IPS DF 6.9 (cell line): ENCODE measurements around the gene RHEX.
"Not testable (repeated sequence)": the region's sequence is repeated elsewhere in the genome, so short reads cannot be mapped to it uniquely, and the experiment has no call there.

Experiments
- DNase-seq: peaks from one replicate; pipeline ENCODE4 v3.0.0-alpha.2; 2013; ENCODE audit warnings: low read depth, low spot score
- H3K27ac ChIP-seq: one replicate; pipeline ENCODE4 v1.5.1; 2013; ENCODE audit warnings: low read length, control low read depth
- H3K27me3 ChIP-seq: 2 replicates; pipeline ENCODE4 v1.6.1; 2013; ENCODE audit warnings: mild to moderate bottlenecking, low read length; ENCODE audit not compliant: control insufficient read depth, insufficient read depth
- H3K36me3 ChIP-seq: 2 replicates; pipeline ENCODE4 v1.6.1; 2013; ENCODE audit warnings: low read length; ENCODE audit not compliant: control insufficient read depth, insufficient read depth
- H3K4me1 ChIP-seq: 2 replicates; pipeline ENCODE4 v1.6.1; 2013; ENCODE audit warnings: low read length; ENCODE audit not compliant: control insufficient read depth, insufficient read depth
- H3K4me3 ChIP-seq: 2 replicates; pipeline ENCODE4 v1.5.1; 2013; ENCODE audit warnings: mild to moderate bottlenecking, low read length
- H3K9me3 ChIP-seq: 2 replicates; pipeline ENCODE4 v1.6.1; 2013; ENCODE audit warnings: low read length, inconsistent platforms; ENCODE audit not compliant: control insufficient read depth, insufficient read depth
- WGBS: extraction: QIAGEN DNeasy Blood & Tissue Kit; methylation state at CpG from one replicate; pipeline ENCODE4 v1.1.7; 2013; ENCODE audit warnings: mixed read lengths, missing lambda C conversion rate; ENCODE audit not compliant: insufficient read length, insufficient coverage; 5-methylcytosine and 5-hydroxymethylcytosine counted together

RHEX gene

GRCh38 chr1:206052919-206053610, at the start of gene RHEX:
TSS of gene RHEX (plus strand) at chr1:206053173. CDS start at chr1:206097829, 44,656 bp downstream.
- not testable (repeated sequence) for H3K4me3 ChIP-seq, H3K9me3 ChIP-seq, H3K27ac ChIP-seq, DNase-seq, H3K36me3 ChIP-seq, H3K4me1 ChIP-seq, H3K27me3 ChIP-seq
- no CpG with 5 or more reads among the region's 17 CpGs for WGBS

GRCh38 chr1:206003854-206004800, 48.8 kb upstream of the RHEX start:
- H3K27ac ChIP-seq, result no peak overlapping the region
- no peak for DNase-seq
- no peaks in the 10 kb centered on the region for H3K36me3 ChIP-seq
- no peak overlapping the region for H3K4me3 ChIP-seq
- H3K9me3 ChIP-seq, result no peaks in the 10 kb centered on the region
- WGBS, result 100% methylated on average over 7 of the region's 7 CpGs
- no peaks in the 10 kb centered on the region for H3K27me3 ChIP-seq
- peaks cover 1% of the 10 kb centered on the region; the same call in 1 of the 2 replicates for H3K4me1 ChIP-seq

GRCh38 chr1:206004826-206005225, 48.1 kb upstream of the RHEX start:
- Histone ChIP-seq H3K9me3 (no peaks in the 10 kb centered on the region), H3K27ac (no peak overlapping the region), H3K36me3 (no peaks in the 10 kb centered on the region), H3K27me3 (no peaks in the 10 kb centered on the region), H3K4me1 (peaks cover 1% of the 10 kb centered on the region; the same call in 1 of the 2 replicates), H3K4me3 (no peak overlapping the region)
- 100% methylated on average over 5 of the region's 12 CpGs for WGBS
- no peak for DNase-seq

- no peak for DNase-seq
- no CpG with 5 or more reads among the region's 7 CpGs for WGBS
- Histone ChIP-seq H3K9me3 (no peaks in the 10 kb centered on the region), H3K4me3 (no peak overlapping the region), H3K36me3 (no peaks in the 10 kb centered on the region), H3K27ac (no peak overlapping the region), H3K4me1 (peaks cover 1% of the 10 kb centered on the region; the same call in 1 of the 2 replicates), H3K27me3 (no peaks in the 10 kb centered on the region)
Measured at GRCh38 chr1:206005234-206005633, 47.7 kb upstream of the RHEX start.

GRCh38 chr1:206005778-206006180, 47.2 kb upstream of the RHEX start:
- peaks cover 1% of the 10 kb centered on the region; the same call in 1 of the 2 replicates for H3K4me1 ChIP-seq
- H3K27ac ChIP-seq, result no peak overlapping the region
- no peaks in the 10 kb centered on the region for H3K27me3 ChIP-seq
- no peak for DNase-seq
- no CpG with 5 or more reads among the region's 8 CpGs for WGBS
- no peaks in the 10 kb centered on the region for H3K9me3 ChIP-seq
- H3K36me3 ChIP-seq, result no peaks in the 10 kb centered on the region
- H3K4me3 ChIP-seq, result no peak overlapping the region

- Histone ChIP-seq H3K4me3 (no peak overlapping the region), H3K4me1 (no peaks in the 10 kb centered on the region)
- no CpG with 5 or more reads among the region's 4 CpGs for WGBS
Measured at GRCh38 chr1:206006946-206007345, 46.0 kb upstream of the RHEX start.

GRCh38 chr1:206010060-206010459, 42.9 kb upstream of the RHEX start:
- Histone ChIP-seq H3K27me3 (no peaks in the 10 kb centered on the region), H3K36me3 (no peaks in the 10 kb centered on the region), H3K4me3 (no peak overlapping the region), H3K9me3 (no peaks in the 10 kb centered on the region), H3K4me1 (0 out of 2 replicates have a peak, but pooled peaks cover 2% of the 10 kb centered on the region), H3K27ac (no peak overlapping the region)
- no peak for DNase-seq
- WGBS, result no CpG with 5 or more reads among the region's 5 CpGs

More at GRCh38 chr1:206006946-206007345, 46.0 kb upstream of the RHEX start:
- no peaks in the 10 kb centered on the region for H3K36me3 ChIP-seq
- no peak overlapping the region for H3K27ac ChIP-seq
- DNase-seq, result no peak
- H3K27me3 ChIP-seq, result no peaks in the 10 kb centered on the region
- no peaks in the 10 kb centered on the region for H3K9me3 ChIP-seq

- no peaks in the 10 kb centered on the region for H3K9me3 ChIP-seq
- no peak overlapping the region for H3K27ac ChIP-seq
- no peak for DNase-seq
- 0 out of 2 replicates have a peak, but pooled peaks cover 2% of the 10 kb centered on the region for H3K4me1 ChIP-seq
- H3K27me3 ChIP-seq, result no peaks in the 10 kb centered on the region
- no peak overlapping the region for H3K4me3 ChIP-seq
- WGBS, result no CpG with 5 or more reads among the region's 8 CpGs
- no peaks in the 10 kb centered on the region for H3K36me3 ChIP-seq
Measured at GRCh38 chr1:206011057-206011456, 41.9 kb upstream of the RHEX start.

- Histone ChIP-seq H3K27me3 (no peaks in the 10 kb centered on the region), H3K36me3 (no peaks in the 10 kb centered on the region), H3K4me1 (0 out of 2 replicates have a peak, but pooled peaks cover 2% of the 10 kb centered on the region), H3K4me3 (no peak overlapping the region), H3K9me3 (no peaks in the 10 kb centered on the region), H3K27ac (no peak overlapping the region)
- WGBS, result no CpG with 5 or more reads among the region's 17 CpGs
- no peak for DNase-seq
Measured at GRCh38 chr1:206012086-206012859, 40.7 kb upstream of the RHEX start.
